RCC 7860 (cell line): Measurements from ENCODE around the gene BPHL.
"Not testable (repeated sequence)": the region's sequence is repeated elsewhere in the genome, so short reads cannot be mapped to it uniquely, and the experiment has no call there.

Source experiments
- DNase-seq: peaks from one replicate; pipeline ENCODE4 v3.0.0-alpha.2; 2015; ENCODE audit warnings: low spot score
- FAIRE-seq: peaks from 2 replicates; lab custom pipeline; 2012; peaks lifted over from hg19 to GRCh38; lab: Jason Lieb, UNC

The BPHL gene

GRCh38 chr6:3118353-3119039 lies at the start of gene BPHL:
Gene BPHL (plus strand): TSS chr6:3118711. CDS start chr6:3118741, 30 bp downstream.
- FAIRE-seq = peak; percentile 35
- peak; percentile 81 for DNase-seq

- DNase-seq = no peak
- no peak for FAIRE-seq
Observed at GRCh38 chr6:3071568-3071967, 46.9 kb upstream of the BPHL start.

- DNase-seq (no peak), FAIRE-seq (no peak)
Observed at GRCh38 chr6:3072798-3073197, 45.7 kb upstream of the BPHL start.

GRCh38 chr6:3073382-3073781 lies 45.1 kb upstream of the BPHL start:
- FAIRE-seq (no peak), DNase-seq (no peak)

GRCh38 chr6:3075772-3076113 lies 42.8 kb upstream of the BPHL start:
- FAIRE-seq (no peak), DNase-seq (no peak)

- DNase-seq = no peak
- no peak for FAIRE-seq
Observed at GRCh38 chr6:3076320-3076719, 42.2 kb upstream of the BPHL start.

- FAIRE-seq (no peak), DNase-seq (no peak)
Observed at GRCh38 chr6:3077430-3077829, 41.1 kb upstream of the BPHL start.

GRCh38 chr6:3078952-3079351 lies 39.6 kb upstream of the BPHL start:
- DNase-seq, FAIRE-seq: not testable (repeated sequence)

GRCh38 chr6:3079682-3080081 lies 38.8 kb upstream of the BPHL start:
- FAIRE-seq = no peak
- DNase-seq = no peak

GRCh38 chr6:3081960-3082359 lies 36.6 kb upstream of the BPHL start:
- FAIRE-seq = no peak
- DNase-seq = no peak

- no peak for FAIRE-seq
- DNase-seq = no peak
Observed at GRCh38 chr6:3085074-3085473, 33.4 kb upstream of the BPHL start.

- FAIRE-seq (no peak), DNase-seq (no peak)
Observed at GRCh38 chr6:3086282-3086946, 32.1 kb upstream of the BPHL start.

- no peak for FAIRE-seq
- no peak for DNase-seq
Observed at GRCh38 chr6:3088446-3088845, 30.1 kb upstream of the BPHL start.

- FAIRE-seq (no peak), DNase-seq (no peak)
Observed at GRCh38 chr6:3088968-3089367, 29.5 kb upstream of the BPHL start.

GRCh38 chr6:3090013-3090412 lies 28.5 kb upstream of the BPHL start:
- DNase-seq (no peak), FAIRE-seq (no peak)

- no peak for FAIRE-seq
- no peak for DNase-seq
Observed at GRCh38 chr6:3094815-3095214, 23.7 kb upstream of the BPHL start.

GRCh38 chr6:3102875-3103274 lies 15.6 kb upstream of the BPHL start:
- FAIRE-seq (no peak), DNase-seq (no peak)

GRCh38 chr6:3108746-3109414 lies 9.6 kb upstream of the BPHL start:
- no peak for FAIRE-seq
- DNase-seq = no peak

GRCh38 chr6:3109761-3110160 lies 8.8 kb upstream of the BPHL start:
- DNase-seq = no peak
- FAIRE-seq = no peak

- DNase-seq (no peak), FAIRE-seq (no peak)
Observed at GRCh38 chr6:3114377-3114776, 4.1 kb upstream of the BPHL start.

- no peak for FAIRE-seq
- no peak for DNase-seq
Observed at GRCh38 chr6:3117912-3118352, 579 bp upstream of the BPHL start.

GRCh38 chr6:3119040-3119723 lies 671 bp downstream of the BPHL start:
- DNase-seq = no peak
- no peak for FAIRE-seq
